H1 (cell line): ENCODE measurements around the gene DFFA. TPM values are rescaled to one million over a fixed set of nuclear protein-coding genes. Genes with fewer than 3 reads are reported as not detected.
A peak's percentile ranks its signal among the peaks of the same experiment; 100 is the strongest.

Experiments used
- polyA plus RNA-seq, 7 experiments: library from polyadenylated mRNA; depleted of rRNA in 3 of 7; stranded (reverse) in 5 of 7; unstranded in 2 of 7; fragments of >200 nt in 5 of 7; fragments of 200-250 nt in 2 of 7; gene quantifications; 1 replicate in 5 of 7; 2 replicates in 1 of 7; 4 replicates in 1 of 7; pipeline versions ENCODE4 v1.2.1 to v1.2.3, GENCODE V29; 2011 to 2013; ENCODE audit warnings: missing spikeins in 2 of 7, mixed read lengths in 2 of 7
- total RNA-seq: library from RNA; stranded (reverse); fragmentation: NEBNext Ultra II Directional; extraction: Animal tissue kit (Norgen Biotek cat#: 25700); gene quantifications from 2 replicates; pipeline ENCODE4 v1.2.1, GENCODE V29; 2021
- TF ChIP-seq, protein P1 (sequence below): IDR thresholded peaks from 2 replicates; pipeline ENCODE4 v1.6.1; 2011; ENCODE audit warnings: low read length, improper control_type of control experiment

DFFA gene
- total and polyA plus RNA-seq, 2 of the 8 experiments (the other 6 are each of a cell fraction or from before 2014, with no cell fraction given), result 34.3 to 79.9 TPM

DNA sequence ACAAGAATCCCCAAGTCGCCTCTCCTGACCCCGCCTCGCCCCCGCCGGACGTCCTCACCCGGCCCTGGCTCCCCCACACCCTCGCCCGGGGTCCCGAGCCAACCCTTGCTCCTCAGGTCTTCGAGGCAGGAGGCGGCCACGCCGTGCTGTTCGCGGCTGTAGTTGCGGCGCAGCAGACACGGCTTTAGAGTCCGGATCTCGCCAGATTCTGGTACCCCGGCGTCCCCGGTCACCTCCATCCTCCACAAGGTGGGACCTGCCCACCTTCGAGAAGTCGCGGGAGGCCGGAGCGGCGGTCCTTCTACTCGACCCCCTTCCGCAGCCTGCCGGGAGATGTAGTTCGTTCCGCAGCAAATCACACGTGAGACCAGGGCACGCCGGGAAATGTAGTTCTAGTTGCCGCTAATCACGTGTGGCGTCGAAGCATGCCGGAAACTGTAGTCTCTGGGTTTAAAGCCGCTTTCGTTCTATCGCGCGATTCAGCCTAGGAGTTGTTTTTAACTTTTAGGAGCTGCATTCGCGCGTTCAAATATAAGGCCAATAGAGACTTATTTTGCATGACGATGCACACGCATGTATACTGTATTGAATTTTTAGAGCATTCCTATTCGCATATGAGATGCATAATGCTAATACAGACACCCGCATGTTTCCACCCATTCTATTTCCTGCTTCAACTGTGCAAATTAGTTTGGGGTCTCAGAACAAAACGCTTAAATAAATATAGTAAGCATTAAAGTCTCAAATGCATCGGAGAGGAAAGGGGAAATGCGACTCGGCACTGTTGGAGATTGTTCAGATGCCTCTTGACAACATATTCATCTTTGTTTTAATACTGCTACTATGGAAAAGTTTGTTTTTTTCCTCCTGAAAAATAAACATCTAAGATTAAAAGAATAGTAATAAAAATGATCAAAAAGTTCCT lies at the start of gene DFFA (continued):
- TF ChIP-seq, protein P1, sequence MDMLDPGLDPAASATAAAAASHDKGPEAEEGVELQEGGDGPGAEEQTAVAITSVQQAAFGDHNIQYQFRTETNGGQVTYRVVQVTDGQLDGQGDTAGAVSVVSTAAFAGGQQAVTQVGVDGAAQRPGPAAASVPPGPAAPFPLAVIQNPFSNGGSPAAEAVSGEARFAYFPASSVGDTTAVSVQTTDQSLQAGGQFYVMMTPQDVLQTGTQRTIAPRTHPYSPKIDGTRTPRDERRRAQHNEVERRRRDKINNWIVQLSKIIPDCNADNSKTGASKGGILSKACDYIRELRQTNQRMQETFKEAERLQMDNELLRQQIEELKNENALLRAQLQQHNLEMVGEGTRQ, result peak; percentile 98
